Retinal pigment epithelial cell (primary cell): ENCODE measurements around the gene TACR2.

Experiments
- DNase-seq: peaks from one replicate; pipeline ENCODE4 v3.0.0-alpha.2; 2010; ENCODE audit warnings: low read depth
- H3K4me3 ChIP-seq: 2 replicates; pipeline ENCODE4 v1.5.1; 2011; ENCODE audit warnings: mild to moderate bottlenecking, low read length, control low read depth, moderate library complexity
- TF ChIP-seq, protein P1 (sequence below): conservative IDR thresholded peaks from 2 replicates; pipeline ENCODE4 v1.5.1; 2011; ENCODE audit warnings: low read depth, low read length, control low read depth, inconsistent platforms

Gene TACR2

DNA sequence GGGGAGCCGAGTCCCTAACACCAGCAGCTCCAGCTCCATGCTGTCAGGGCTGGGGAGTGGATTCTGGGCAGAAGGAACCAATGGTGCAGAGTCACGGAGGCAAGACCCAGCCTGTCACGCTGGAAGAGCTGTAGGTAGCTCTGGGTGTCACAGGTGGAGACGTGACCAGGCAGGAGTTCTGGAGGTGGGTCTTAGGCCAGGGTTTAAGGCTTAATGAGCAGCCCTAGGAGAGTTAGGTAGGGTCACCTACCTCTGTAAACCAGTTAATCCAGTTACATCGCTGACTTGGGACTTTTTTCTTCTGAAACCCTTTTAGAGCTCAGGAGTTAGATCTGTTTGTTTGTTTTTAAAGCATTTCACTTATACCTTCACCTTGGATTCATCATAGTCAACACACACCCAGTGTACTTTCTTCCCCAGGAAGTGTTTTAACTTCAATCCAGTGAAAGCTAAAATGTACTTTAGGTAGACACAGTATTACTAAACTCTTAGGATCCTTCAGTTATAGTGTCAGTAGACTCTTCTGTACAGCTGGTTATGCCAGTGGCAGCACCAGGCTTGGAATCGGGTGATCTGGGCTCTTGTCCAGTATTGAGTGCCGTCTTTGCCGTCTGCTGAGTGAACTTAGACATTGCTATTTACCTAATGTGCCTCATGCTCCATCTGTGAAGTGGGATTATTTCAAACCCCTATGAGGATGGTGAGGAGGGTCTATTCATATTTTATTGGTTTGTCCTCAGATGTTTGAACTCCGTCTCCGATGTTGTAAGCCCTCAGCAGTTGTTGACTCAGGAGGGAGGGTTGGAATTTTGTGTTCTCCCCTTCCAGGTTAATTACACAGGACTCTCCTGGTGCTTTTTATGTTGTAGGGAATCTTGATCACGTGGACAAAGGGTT lies 31.0 kb downstream of the TACR2 start:
- no peak overlapping the region for H3K4me3 ChIP-seq
- DNase-seq: no peak
- TF ChIP-seq, protein P1, sequence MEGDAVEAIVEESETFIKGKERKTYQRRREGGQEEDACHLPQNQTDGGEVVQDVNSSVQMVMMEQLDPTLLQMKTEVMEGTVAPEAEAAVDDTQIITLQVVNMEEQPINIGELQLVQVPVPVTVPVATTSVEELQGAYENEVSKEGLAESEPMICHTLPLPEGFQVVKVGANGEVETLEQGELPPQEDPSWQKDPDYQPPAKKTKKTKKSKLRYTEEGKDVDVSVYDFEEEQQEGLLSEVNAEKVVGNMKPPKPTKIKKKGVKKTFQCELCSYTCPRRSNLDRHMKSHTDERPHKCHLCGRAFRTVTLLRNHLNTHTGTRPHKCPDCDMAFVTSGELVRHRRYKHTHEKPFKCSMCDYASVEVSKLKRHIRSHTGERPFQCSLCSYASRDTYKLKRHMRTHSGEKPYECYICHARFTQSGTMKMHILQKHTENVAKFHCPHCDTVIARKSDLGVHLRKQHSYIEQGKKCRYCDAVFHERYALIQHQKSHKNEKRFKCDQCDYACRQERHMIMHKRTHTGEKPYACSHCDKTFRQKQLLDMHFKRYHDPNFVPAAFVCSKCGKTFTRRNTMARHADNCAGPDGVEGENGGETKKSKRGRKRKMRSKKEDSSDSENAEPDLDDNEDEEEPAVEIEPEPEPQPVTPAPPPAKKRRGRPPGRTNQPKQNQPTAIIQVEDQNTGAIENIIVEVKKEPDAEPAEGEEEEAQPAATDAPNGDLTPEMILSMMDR: no peak

DNA sequence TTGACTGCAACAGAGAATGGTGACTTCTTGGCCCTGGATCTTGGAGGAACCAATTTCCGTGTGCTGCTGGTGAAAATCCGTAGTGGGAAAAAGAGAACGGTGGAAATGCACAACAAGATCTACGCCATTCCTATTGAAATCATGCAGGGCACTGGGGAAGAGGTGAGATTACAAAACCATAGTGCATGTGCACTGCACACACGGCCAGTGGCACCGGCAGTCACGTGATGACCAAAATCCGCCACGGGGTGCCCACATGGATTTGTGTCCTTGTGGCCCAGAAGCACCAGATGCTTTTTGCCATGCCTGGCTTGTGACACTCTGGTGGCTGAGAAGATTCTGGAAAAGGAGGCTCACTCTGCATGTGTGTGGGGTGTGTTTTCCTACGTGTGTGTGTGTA lies 32.4 kb downstream of the TACR2 start:
- TF ChIP-seq, protein P1: no peak
- no peak overlapping the region for H3K4me3 ChIP-seq
- no peak for DNase-seq

DNA sequence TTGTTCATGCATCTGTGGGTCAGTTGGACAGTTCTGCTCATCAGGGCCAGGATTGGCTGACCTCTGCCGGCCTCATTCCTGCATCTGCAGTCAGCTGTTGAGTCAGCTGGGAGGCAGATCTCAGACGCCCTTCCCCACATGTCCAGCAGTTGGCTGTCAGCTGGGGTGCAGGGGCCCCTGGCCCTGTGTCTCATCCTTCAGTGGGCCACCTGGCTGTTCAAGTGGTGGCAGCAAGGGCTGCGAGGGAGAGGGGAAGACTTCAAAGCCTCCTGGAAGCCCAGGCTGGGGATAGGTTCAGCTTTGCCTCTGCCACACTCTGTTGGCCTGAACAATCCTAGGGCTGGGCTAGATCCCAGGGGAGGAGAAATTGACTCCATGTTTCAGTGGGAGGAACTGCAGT lies 33.2 kb downstream of the TACR2 start:
- H3K4me3 ChIP-seq: no peak overlapping the region
- TF ChIP-seq, protein P1: no peak
- no peak for DNase-seq

DNA sequence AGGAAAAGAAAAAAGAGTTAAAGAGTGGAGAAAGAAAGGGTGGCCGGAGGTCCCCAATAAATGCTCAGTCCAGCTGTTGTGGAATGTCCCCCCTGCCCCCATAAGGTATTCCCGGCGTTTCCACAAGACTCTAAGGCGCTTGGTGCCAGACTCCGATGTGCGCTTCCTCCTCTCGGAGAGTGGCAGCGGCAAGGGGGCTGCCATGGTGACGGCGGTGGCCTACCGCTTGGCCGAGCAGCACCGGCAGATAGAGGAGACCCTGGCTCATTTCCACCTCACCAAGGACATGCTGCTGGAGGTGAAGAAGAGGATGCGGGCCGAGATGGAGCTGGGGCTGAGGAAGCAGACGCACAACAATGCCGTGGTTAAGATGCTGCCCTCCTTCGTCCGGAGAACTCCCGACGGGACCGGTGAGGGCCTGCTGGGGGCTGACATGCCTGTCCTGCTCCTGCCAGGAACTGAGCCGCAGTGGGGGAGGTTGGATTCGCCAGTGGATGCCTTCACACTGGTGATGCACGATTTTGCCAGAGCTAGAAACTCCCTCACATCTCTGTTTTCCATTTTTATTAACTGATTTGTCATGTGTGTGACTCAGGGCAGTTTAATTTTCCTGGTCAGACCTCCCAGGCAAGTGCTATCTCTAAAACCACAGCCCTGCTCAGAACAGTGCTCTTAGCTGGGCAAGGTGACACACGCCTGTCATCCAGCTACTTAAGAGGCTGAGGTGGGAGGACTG lies 34.2 kb downstream of the TACR2 start:
- no peak overlapping the region for H3K4me3 ChIP-seq
- TF ChIP-seq, protein P1: no peak
- no peak for DNase-seq

DNA sequence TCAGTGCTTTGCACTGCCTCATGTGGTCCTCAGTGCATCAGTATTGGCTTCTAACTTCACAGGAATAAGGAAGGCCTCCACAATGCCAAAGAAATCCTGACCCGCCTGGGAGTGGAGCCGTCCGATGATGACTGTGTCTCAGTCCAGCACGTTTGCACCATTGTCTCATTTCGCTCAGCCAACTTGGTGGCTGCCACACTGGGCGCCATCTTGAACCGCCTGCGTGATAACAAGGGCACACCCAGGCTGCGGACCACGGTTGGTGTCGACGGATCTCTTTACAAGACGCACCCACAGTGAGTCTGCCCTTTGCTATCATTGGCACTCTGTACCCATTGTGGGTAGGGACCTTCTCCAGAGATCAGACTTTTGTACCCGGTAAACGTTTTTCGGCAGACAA lies 36.9 kb downstream of the TACR2 start:
- TF ChIP-seq, protein P1: no peak
- no peak overlapping the region for H3K4me3 ChIP-seq
- no peak for DNase-seq

DNA sequence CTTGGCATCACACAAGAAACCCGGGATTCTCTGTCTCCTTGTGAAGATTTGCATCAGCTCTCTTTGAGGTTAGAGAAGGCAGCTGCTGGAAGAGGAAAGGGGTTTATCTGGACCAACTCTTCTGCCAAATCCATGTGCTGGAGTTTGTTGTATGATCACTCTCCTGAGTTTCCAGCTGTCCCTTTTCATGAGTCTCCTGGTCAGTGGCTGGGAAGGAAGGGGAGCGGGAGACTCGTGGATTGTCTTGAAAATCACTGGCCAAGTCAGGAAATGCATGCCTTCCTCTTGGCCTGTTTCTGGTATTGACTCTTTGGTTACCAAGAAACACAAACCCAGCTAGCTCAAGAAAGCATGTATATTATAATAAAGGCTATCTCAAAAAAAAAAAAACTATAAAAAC lies 38.8 kb downstream of the TACR2 start:
- H3K4me3 ChIP-seq: no peak overlapping the region
- no peak for DNase-seq
- TF ChIP-seq, protein P1: no peak

DNA sequence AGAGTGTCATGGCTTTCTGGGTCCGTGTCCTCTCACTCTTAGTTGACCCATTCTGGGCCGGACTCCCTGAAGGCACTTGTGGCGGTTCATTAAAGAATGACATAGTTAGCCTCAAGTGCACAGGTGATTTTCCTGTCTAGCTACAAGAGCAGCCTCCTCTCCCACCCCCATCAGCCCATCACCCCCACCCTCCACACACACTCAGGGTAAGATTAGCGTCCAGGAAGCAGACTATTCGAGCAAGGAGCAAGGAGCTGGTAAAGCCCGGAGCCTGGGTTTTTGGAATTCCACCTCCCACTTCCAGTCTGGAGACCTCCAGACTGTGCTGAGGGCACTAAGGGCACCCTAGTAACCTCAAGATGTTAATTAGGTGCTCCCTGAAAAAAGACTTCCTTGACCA lies 39.5 kb downstream of the TACR2 start:
- TF ChIP-seq, protein P1: no peak
- DNase-seq: no peak

More for the DNA sequence above, 39.5 kb downstream of the TACR2 start:
- no peak overlapping the region for H3K4me3 ChIP-seq
